ENCODE data around the gene CIT. TPM values are rescaled to one million over a fixed set of nuclear protein-coding genes. Genes with fewer than 3 reads are reported as not detected.
"Not testable (repeated sequence)": the region's sequence is repeated elsewhere in the genome, so short reads cannot be mapped to it uniquely, and the experiment has no call there.

Gene CIT
- total RNA-seq, 1 donor from 2014 or later, result 29.3 TPM

DNA sequence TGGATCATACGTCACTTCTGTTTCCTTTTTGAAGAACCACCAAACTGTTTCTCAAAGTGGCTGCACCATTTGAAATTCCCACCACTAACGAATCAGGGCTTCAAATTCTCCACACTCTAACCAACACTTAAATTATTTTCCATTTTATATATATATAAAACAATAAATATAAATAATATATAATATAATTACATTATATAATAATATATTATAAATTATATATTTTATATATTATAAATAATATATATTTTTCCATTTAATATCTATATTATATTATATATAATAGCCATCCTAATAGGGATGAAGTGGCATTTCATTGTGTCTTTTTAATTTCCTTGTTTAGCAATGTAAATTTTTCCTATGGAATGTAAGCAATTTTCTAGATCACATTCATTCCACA lies 24.6 kb upstream of the CIT start:
- Mint-ChIP-seq H3K9me3 (no peaks in the 10 kb centered on the region), H3K27me3 (ENCODE audit: low read depth) (no peaks in the 10 kb centered on the region), H3K27ac (no peak overlapping the region), H3K4me1 (peaks cover 1% of the 10 kb centered on the region), H3K36me3 (no peaks in the 10 kb centered on the region), H3K4me3 (no peak overlapping the region)
- no peak for DNase-seq (ENCODE audit: low spot score in 2 of 2, unreplicated experiment in 2 of 2)
- TF ChIP-seq, protein P1, sequence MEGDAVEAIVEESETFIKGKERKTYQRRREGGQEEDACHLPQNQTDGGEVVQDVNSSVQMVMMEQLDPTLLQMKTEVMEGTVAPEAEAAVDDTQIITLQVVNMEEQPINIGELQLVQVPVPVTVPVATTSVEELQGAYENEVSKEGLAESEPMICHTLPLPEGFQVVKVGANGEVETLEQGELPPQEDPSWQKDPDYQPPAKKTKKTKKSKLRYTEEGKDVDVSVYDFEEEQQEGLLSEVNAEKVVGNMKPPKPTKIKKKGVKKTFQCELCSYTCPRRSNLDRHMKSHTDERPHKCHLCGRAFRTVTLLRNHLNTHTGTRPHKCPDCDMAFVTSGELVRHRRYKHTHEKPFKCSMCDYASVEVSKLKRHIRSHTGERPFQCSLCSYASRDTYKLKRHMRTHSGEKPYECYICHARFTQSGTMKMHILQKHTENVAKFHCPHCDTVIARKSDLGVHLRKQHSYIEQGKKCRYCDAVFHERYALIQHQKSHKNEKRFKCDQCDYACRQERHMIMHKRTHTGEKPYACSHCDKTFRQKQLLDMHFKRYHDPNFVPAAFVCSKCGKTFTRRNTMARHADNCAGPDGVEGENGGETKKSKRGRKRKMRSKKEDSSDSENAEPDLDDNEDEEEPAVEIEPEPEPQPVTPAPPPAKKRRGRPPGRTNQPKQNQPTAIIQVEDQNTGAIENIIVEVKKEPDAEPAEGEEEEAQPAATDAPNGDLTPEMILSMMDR (IDR thresholded peaks at IDR 0.05; ENCODE audit: unreplicated experiment), result no peak

DNA sequence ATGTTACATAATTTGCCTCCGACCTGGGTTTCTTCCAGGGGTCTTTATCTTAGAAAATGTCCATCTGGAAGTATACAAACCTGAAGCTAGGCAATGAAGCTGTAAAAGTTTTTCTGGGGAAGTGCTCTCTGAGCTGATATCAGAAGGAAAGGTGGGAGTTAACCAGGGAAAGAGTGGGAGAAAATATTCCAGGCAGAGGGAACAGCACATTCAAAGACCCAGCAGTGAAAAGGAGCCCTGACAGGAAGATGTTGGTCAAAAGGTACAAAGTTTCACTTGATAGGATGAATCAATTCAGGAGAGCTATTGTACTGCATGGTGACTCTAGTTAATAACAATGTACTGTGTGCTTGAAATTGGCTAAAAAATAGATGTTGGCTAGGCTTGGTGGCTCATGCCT lies 17.8 kb upstream of the CIT start:
- Mint-ChIP-seq H3K27ac (no peak overlapping the region), H3K4me3 (no peak overlapping the region), H3K36me3 (no peaks in the 10 kb centered on the region), H3K9me3 (peaks cover 4% of the 10 kb centered on the region), H3K4me1 (no peaks in the 10 kb centered on the region), H3K27me3 (ENCODE audit: low read depth) (peaks cover 7% of the 10 kb centered on the region)
- TF ChIP-seq, protein P1 (IDR thresholded peaks at IDR 0.05; ENCODE audit: unreplicated experiment), result no peak
- no peak for DNase-seq (ENCODE audit: low spot score in 2 of 2, unreplicated experiment in 2 of 2)

DNA sequence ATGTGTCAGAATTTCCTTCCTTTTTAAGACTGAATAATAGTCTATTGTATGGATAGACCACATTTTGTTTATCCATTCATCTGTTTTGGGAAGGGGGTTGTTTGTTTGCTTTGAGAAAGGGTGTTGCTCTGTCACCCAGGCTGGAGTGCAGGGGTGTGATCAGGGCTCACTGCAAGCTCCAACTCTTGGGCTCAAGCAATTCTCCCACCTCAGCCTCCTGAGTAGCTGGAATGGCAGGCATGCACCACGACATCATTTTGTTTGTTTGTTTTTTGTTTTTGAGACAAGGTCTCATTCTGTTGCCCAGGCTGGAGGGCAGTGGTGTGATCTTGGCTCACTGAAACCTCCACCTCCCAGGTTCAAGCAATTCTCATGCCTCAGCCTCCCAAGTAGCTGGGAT lies 15.5 kb upstream of the CIT start:
- H3K27ac Mint-ChIP-seq; H3K9me3 Mint-ChIP-seq; H3K4me1 Mint-ChIP-seq; H3K27me3 Mint-ChIP-seq (ENCODE audit: low read depth); H3K4me3 Mint-ChIP-seq; H3K36me3 Mint-ChIP-seq; DNase-seq (ENCODE audit: low spot score in 2 of 2, unreplicated experiment in 2 of 2): not testable (repeated sequence)

DNA sequence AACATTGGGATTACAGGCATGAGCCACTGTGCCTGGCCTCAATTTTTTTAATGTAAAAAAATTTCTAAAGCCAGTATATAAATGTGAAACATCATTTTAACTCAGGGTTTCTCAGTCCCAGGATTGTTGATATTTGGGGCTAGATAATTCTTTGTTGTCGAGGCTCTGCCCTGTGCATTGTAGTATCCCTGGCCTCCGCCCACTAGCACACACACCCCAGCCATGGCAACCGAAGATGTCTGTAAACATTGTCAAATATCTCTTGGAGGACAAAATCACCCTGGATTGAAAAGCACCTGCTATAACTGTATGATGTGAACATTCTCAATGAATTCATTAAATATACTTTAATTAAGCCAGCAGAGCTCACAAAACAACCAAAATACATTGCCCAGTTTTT lies 8.4 kb upstream of the CIT start:
- TF ChIP-seq, protein P1 (IDR thresholded peaks at IDR 0.05; ENCODE audit: unreplicated experiment), result no peak
- H3K9me3 Mint-ChIP-seq, result peaks cover 3% of the 10 kb centered on the region
- no peak overlapping the region for H3K27ac Mint-ChIP-seq
- no peaks in the 10 kb centered on the region for H3K36me3 Mint-ChIP-seq
- H3K4me1 Mint-ChIP-seq, result no peaks in the 10 kb centered on the region
- peaks cover 34% of the 10 kb centered on the region for H3K27me3 Mint-ChIP-seq (ENCODE audit: low read depth)
- H3K4me3 Mint-ChIP-seq, result no peak overlapping the region
- no peak for DNase-seq (ENCODE audit: low spot score in 2 of 2, unreplicated experiment in 2 of 2)

DNA sequence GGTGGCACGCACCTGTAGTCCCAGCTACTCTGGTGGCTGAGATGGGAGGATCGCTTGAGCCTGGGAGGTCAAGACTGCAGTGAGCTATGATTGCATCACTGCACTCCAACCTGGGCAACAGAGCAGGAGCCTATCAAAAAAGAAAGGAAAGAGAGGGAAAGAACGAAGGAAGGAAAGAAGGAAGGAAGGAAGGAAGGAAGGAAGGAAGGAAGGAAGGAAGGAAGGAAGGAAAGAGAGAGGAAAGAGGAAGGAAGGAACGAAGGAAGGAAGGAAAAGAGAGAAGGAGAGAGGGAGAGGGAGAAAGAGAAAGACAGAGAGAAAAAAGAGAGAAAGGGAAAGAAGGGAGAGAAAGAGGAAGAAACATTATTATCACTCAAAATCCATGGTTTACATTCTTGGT lies 6.7 kb upstream of the CIT start:
- H3K27ac Mint-ChIP-seq; H3K36me3 Mint-ChIP-seq; H3K4me1 Mint-ChIP-seq; DNase-seq (ENCODE audit: low spot score in 2 of 2, unreplicated experiment in 2 of 2); H3K4me3 Mint-ChIP-seq; H3K9me3 Mint-ChIP-seq: not testable (repeated sequence)
- H3K27me3 Mint-ChIP-seq (ENCODE audit: low read depth), result peaks cover 37% of the 10 kb centered on the region

DNA sequence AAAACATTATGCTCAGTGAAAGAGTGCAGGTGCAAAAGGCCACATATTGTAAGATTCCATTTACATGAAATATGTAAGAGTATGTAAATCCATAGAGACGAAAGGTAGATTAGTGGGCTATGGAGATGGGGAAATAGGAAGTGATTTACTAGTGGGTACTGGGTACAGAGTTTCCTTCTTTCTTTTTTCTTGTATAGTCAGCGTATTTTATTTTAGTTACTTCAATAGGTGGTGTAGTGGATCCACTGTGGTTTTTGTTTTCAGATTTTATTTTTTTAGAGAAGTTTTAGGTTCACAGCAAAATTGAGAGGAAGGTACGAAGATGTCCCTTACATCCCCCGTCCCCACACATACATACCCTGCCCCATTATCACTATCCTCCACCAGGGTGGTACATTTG lies 6.1 kb upstream of the CIT start:
- no peak for DNase-seq (ENCODE audit: low spot score in 2 of 2, unreplicated experiment in 2 of 2)
- TF ChIP-seq, protein P1 (IDR thresholded peaks at IDR 0.05; ENCODE audit: unreplicated experiment), result no peak
- Mint-ChIP-seq H3K36me3 (no peaks in the 10 kb centered on the region), H3K4me3 (no peak overlapping the region), H3K27ac (no peak overlapping the region), H3K27me3 (ENCODE audit: low read depth) (peaks cover 37% of the 10 kb centered on the region), H3K9me3 (no peaks in the 10 kb centered on the region), H3K4me1 (no peaks in the 10 kb centered on the region)

DNA sequence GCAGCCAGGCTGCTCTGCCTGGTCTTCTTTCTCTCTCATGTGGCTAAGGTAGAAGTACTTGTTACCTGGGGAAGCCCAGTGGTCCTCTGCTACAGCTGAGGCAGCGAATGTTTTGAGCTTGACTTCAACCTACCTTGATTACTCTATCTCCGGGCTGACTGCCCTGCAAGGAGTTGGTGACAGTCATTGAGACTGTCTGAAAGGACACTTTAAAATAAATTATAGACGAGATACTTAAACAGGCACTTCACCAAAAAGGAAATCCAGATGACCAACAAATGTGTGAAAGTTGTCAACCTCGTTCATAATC lies 474 bp upstream of the CIT start:
- H3K36me3 Mint-ChIP-seq, result no peaks in the 10 kb centered on the region
- H3K27me3 Mint-ChIP-seq (ENCODE audit: low read depth), result peaks cover 20% of the 10 kb centered on the region
- peak overlapping the region; percentile 88 for H3K4me3 Mint-ChIP-seq
- peaks cover 13% of the 10 kb centered on the region for H3K4me1 Mint-ChIP-seq
- no peak overlapping the region for H3K27ac Mint-ChIP-seq
- no peaks in the 10 kb centered on the region for H3K9me3 Mint-ChIP-seq
- TF ChIP-seq, protein P1 (IDR thresholded peaks at IDR 0.05; ENCODE audit: unreplicated experiment), result no peak
- no peak for DNase-seq (ENCODE audit: low spot score in 2 of 2, unreplicated experiment in 2 of 2)

Measured in mesothelial cell of epicardium (in vitro differentiated cells).